HG03575 (cell line): ENCODE measurements around the gene PSORS1C2.

Experiments used
- ATAC-seq: cut with Tn5 transposase; IDR thresholded peaks from one replicate; pipeline ENCODE4 v1.9.1; 2021; ENCODE audit not compliant: unreplicated experiment, insufficient number of reproducible peaks, low FRiP score; ENCODE audit errors: extremely low read depth

The PSORS1C2 gene

DNA sequence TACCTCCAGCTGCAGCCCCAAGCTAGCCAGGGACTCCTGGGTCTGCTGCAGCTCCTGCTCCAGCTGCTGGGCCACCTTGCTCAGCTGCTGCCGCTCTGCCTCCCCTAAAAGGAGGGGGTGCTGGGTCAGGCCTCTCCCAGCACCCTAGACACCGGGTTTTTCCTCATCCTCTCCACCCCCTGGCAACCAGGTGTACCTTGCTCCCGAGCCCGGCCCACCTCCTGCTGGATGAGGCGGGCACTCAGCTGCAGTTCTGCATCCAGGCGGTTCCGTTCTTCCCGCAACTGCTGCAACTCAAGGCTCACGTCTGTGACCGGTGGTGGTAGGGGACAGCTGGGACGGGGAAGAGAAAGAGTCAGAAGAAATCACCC is 6.1 kb upstream of the PSORS1C2 start:
- ATAC-seq = no peak

GRCh38 chr6:31144296-31144969 is 5.6 kb upstream of the PSORS1C2 start:
- no peak for ATAC-seq

DNA sequence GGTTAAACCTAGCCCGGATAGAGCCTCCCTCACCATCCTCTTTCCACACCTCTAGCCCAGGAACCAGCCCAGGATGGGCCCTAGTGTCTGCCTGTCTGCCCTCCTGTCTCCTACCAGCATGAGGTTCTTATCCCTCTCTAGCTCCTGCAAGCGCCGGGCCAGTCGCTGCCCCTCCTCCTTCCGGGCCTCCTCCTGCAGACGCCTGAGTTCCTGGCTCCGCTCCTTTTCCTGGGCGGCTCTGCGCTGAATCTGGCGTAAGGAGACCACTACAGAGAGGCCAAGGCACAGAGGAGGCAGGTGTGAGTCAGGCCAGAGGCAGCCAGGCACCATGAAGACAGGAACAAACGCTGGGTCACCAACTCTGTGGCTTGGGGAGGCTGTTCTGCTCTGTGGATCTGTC is 4.3 kb upstream of the PSORS1C2 start:
- no peak for ATAC-seq

- ATAC-seq = no peak
Measured at GRCh38 chr6:31142361-31142761, 3.5 kb upstream of the PSORS1C2 start.

- no peak for ATAC-seq
Measured at GRCh38 chr6:31140643-31141042, 1.8 kb upstream of the PSORS1C2 start.

DNA sequence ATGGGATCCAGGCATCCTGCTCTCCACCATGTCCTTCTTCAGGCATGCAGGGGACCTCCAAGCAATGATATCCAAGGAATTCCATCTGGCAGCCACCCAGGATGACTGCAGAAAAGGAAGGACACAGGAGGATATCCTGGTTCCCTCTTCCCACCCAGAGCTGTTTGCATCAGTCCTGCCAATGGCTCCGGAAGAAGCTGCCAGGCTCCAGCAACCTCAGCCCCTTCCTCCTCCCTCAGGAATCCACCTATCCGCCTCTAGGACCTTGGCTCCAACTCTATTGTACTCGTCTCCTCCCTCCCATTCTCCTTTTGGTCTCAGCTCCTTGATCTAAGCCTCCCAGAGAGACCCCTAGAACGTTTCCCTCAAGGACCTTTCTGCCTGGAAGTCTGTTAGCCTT is 733 bp upstream of the PSORS1C2 start:
- ATAC-seq = no peak

GRCh38 chr6:31135710-31136109 is 3.2 kb downstream of the PSORS1C2 start:
- ATAC-seq = no peak

DNA sequence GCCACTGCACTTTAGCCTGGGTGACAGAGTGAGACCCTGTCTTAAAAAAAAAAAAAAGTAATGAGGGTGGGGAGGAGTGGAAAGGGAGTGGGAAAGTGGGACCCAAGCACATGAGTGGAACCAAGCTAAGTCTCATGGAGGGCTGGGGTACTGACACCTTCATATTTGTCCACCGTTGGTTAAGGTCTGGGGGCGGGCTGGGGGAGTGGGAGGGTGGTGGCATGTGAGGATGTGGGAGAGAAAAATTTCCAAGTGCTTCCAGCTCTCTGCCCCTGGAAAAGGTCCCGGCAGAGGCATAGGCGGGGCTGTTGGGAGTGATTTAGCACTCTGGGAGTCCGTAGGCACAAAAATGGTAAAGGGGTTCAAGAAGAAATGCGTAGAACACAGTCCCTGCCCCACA is 6.1 kb downstream of the PSORS1C2 start:
- no peak for ATAC-seq

DNA sequence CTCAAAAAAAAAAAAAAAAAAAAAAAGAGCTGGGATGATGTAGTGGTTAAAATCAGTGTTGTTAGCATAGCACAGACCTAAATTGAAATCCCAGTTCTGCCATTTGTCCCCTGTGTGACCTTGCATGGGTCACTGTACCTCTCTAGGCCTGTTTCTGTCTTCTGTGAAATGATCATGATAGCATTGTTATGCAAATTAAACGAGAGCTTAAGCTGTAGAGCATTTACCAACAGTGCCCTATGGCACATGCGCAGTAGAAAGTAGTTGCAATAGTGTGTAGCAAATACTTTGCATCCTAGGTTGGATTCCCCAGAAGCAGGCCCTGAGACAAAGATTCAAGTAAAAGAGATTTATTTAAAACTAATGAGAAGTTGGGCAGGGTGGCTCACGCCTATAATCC is 7.3 kb downstream of the PSORS1C2 start:
- ATAC-seq = no peak

GRCh38 chr6:31130751-31131150 is 8.1 kb downstream of the PSORS1C2 start:
- ATAC-seq = no peak

DNA sequence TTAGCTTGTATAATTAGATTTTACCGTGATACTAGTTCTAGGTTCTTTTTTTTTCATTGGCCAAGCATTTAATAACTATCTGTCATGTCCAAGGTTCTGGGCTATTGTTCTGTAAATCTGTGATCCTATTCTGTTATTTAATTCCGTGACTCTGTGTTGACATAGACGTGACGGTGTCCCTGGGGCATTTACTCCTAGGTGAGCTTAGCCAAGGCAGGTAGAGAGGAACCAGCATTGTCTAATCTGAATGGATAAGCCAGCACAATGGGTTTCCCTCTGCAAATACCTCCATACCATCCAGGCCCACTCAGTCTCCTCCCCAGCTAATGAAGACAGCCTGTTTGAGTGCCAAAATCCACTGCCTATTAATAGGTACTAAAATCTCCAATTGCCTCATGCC is 9.7 kb downstream of the PSORS1C2 start:
- no peak for ATAC-seq

DNA sequence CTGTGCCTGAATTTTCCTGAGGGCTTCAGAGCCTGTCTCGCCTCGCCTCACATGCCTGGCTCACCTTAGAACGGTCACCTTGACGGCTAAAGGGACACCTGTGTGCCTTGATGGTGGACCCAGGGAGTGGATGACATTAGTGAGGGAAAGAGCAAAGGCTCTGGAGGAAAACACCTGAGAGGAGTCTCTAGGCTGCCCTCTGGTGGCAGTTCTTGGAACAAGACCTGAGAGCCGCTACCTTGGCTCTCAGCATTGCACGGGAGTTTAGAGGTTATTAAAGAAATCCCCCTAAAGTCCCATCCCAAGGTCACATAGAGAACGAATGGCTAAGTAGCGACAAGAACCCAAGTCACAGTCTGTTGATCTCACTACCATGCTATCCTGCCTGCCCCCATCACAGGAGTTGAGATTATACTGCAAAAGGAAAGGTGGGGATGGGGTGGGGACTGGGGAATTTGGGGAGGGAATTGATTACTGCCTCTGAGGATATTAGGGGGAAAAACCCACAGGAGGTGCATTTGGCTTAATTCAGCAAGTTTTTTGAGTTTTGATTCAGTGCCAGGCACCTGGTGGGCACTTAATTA is 10.7 kb downstream of the PSORS1C2 start:
- ATAC-seq = no peak

DNA sequence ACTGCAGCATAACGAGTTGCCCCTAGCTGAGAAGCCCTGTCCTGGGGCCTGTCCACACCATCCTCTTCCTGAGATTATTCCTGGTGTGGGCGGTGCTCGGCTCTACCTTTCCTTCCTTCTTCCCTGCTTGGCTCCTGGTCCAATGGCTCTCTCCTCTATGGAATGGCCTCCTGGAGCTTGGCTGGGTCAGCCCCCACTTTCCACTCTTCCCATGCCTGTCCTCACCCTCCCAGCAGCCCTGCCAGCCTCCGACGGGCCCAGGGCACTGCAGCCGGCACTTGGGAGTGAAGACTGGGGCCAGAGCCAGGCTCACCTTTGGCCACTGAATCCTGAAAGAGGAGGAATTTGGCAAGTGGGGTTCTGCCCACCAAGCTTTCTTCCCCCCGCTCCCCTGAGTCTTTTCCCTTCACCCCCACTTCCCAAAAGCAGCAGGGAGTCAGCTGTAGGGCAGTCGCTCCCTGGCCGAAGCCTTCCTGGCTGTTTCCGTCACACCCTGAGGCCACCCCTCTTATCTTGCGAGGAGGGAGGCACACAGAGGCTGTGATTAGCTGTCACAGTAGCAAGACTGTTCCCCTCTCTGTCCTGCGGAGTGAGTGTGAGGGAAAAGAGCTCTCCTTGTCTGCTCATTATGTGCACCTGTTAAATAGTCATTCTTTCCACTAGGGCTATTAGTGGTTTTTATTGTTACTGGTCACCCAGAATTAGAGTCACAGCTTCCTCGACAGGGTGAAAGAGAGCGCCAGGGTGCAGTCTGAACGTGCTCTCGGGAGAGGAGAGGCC is 12.3 kb downstream of the PSORS1C2 start:
- ATAC-seq = no peak

GRCh38 chr6:31125586-31126363 is 13.1 kb downstream of the PSORS1C2 start:
- ATAC-seq = no peak

- no peak for ATAC-seq
Measured at GRCh38 chr6:31125162-31125561, 13.7 kb downstream of the PSORS1C2 start.

- no peak for ATAC-seq
Measured at GRCh38 chr6:31122791-31123706, 15.8 kb downstream of the PSORS1C2 start.

- ATAC-seq = no peak
Measured at GRCh38 chr6:31121131-31121790, 17.6 kb downstream of the PSORS1C2 start.
